Fibroblast of the aortic adventitia (primary cell): ENCODE results near the gene XYLT1. TPM values are rescaled to one million over a fixed set of nuclear protein-coding genes. Genes with fewer than 3 reads are reported as not detected.
A peak's percentile ranks its signal among the peaks of the same experiment; 100 is the strongest.

Experiments
- DNase-seq: peaks from one replicate; pipeline ENCODE4 v3.0.0-alpha.2; 2010; ENCODE audit warnings: low read depth
- H3K4me3 ChIP-seq: 2 replicates; pipeline ENCODE4 v1.5.1; 2011; ENCODE audit warnings: low read depth, mild to moderate bottlenecking, control low read depth, low read length, moderate library complexity
- total RNA-seq: library from RNA; depleted of rRNA; stranded (reverse); fragments of >200 nt; gene quantifications from 2 replicates; pipeline ENCODE4 v1.2.3, GENCODE V29; 2012; ENCODE audit warnings: low replicate concordance
- TF ChIP-seq, protein P1 (sequence below): IDR thresholded peaks from 2 replicates; pipeline ENCODE4 v1.5.1; 2011; ENCODE audit warnings: mild to moderate bottlenecking, low read length, control low read depth, inconsistent platforms; ENCODE audit not compliant: insufficient read depth

The XYLT1 gene
- total RNA-seq, 1 donor, result 32.7 TPM

DNA sequence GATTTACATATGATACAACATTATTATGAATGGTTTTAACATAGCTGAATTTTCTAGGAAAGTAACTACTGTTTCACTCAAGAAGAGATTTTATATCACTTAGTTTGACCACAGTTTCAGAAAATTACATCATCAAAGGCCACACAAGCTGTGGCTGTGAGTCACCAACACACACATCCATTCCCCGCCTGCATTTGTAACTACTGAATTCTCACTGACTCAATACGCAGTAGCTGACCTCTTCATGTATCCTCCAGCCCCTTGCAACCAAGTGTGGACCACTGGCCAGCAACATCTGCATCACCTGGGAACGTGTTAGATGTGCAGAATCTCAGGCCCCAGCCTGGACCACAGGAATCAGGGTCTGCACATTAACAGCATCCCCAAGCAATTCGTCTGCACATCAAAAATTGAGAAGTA, 197.6 kb downstream of the XYLT1 start:
- peak; percentile 93 for DNase-seq
- TF ChIP-seq, protein P1, sequence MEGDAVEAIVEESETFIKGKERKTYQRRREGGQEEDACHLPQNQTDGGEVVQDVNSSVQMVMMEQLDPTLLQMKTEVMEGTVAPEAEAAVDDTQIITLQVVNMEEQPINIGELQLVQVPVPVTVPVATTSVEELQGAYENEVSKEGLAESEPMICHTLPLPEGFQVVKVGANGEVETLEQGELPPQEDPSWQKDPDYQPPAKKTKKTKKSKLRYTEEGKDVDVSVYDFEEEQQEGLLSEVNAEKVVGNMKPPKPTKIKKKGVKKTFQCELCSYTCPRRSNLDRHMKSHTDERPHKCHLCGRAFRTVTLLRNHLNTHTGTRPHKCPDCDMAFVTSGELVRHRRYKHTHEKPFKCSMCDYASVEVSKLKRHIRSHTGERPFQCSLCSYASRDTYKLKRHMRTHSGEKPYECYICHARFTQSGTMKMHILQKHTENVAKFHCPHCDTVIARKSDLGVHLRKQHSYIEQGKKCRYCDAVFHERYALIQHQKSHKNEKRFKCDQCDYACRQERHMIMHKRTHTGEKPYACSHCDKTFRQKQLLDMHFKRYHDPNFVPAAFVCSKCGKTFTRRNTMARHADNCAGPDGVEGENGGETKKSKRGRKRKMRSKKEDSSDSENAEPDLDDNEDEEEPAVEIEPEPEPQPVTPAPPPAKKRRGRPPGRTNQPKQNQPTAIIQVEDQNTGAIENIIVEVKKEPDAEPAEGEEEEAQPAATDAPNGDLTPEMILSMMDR, result no peak
- H3K4me3 ChIP-seq, result no peak overlapping the region

- TF ChIP-seq, protein P1, result no peak
- no peak overlapping the region for H3K4me3 ChIP-seq
- DNase-seq, result no peak
Measured at GRCh38 chr16:17272716-17273115, 198.0 kb downstream of the XYLT1 start.

DNA sequence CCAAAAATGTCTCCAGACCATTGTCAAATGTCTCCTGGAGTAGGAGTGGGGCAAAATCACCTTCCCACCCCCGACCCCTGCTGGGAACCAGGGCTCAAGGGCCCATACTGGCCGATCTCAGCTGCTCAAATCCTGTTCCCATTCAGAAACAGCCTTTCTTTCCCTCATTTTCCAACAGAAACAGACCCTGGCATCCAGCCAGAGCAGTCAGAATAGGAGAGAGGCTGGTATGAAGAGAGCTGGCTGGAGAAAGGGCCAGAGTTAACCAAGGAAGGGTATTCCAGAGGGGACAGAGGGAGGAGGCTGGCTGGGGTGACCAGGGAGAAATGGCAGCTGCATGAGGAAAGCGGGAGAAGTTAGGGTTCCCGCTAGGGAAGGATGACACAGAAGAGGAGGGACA, 199.1 kb downstream of the XYLT1 start:
- TF ChIP-seq, protein P1, result no peak
- H3K4me3 ChIP-seq, result no peak overlapping the region
- DNase-seq, result peak; percentile 48

GRCh38 chr16:17270683-17271109, 200.1 kb downstream of the XYLT1 start:
- no peak overlapping the region for H3K4me3 ChIP-seq
- TF ChIP-seq, protein P1, result no peak
- no peak for DNase-seq

DNA sequence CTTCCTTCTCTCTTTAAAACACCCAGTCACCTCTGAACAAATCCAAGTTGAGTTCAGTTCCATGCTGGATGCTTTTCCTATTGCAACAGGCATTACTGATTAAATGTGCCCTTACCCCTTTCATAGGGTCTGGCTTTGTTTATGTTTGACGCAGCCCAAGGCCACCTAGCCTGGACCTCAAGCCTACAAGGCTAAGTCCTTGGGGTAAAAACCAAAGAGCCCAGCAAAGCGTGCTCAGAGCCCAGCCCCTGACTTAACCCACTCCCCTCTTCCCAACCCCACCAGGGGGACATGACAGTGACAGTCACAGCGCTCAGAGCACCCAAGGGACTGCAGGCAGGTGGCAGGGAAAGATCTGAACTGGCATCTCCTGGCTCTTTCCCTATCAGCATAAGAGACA, 200.6 kb downstream of the XYLT1 start:
- TF ChIP-seq, protein P1, result no peak
- no peak overlapping the region for H3K4me3 ChIP-seq
- no peak for DNase-seq

DNA sequence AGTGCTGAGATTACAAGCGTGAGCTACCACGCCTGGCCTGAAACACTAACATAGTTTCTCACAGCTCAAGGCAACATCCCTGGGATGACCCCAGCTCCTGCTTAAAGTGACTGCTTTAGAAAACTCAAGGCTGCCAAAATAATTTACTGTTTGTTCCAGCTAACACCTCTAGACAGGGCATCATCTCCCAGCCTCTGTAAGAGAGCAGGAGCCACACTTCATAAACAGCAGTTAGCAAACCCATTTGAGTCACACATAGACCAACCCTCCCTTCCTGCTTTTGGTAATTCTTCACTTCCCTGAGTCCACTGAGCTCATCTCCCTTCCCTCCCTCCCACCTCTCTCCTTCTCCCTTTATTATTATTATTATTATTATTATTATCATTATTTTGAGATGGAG, 201.3 kb downstream of the XYLT1 start:
- H3K4me3 ChIP-seq, result no peak overlapping the region
- DNase-seq, result no peak
- TF ChIP-seq, protein P1, result no peak

DNA sequence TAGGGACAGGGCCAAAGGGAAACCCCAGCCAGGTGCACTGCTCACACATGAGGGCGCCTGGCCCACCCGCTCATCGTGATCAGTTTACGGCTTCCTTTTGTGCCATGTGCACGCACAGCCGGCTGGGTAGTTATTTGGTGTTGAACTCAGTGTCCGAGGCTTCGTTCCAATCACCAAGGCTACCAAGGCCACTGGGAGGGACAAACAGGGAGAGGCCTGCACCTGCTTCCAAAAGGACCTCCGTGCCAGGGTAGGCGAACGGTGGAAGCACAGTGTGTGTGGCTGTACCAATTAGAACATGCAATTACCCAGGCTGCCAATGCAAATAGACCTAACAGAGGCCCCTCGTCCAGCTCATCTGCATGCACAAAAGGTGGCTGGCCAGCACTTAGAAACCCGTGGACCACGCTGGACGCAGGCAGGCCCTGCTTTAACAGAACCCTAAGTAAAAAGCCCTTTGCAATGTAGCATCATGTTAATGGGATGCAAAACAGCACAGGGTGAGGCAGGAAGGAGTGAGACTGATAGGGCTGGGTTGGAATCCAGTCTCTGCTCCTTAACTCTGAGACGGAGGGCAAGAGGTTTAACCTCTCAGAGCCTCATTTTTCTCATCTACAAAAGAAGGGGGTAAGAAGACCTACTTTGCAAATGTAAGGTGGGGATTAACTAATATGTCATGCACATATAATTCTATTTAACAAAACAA, 204.0 kb downstream of the XYLT1 start:
- TF ChIP-seq, protein P1, result no peak
- H3K4me3 ChIP-seq, result no peak overlapping the region

More for the DNA sequence above, 204.0 kb downstream of the XYLT1 start:
- DNase-seq, result no peak
